ENCODE measurements around the gene LTK. TPM values are rescaled to one million over a fixed set of nuclear protein-coding genes. Genes with fewer than 3 reads are reported as not detected.

The LTK gene
- total and polyA plus RNA-seq, 4 donors = 1.3 to 10.6 (median 6.0) TPM

DNA sequence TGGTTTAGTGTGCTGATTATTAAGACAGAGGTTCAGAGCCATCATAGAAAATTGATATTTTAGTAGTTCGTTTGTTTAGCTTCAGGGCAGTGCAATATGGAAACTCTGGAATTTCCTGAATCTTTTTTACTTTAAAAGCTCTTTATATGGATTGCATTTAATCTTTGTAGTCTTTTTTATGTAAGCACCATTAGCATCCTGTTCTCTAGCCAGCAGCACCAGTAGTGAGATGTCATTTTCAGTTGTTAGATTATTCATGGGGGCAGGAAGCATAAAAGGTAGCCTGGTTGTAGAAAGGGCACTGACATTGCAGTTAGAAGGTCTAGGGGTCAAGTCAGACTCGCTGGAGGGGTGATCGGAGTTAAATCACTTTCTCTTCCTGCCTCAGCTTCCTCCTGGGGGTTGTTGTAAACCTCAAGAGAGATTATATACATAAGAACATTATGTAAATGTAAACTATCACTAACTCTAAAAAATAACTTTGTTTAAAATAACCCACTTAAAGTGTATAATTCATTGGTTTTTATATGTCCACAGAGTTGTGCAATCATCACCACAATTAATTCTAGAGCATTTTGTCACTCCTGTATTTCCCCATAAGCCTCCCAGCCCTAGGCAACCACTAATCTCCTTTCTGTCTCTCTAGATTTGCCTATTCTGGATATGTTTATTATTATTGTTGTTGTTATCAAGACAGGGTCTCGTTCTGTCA lies 51.4 kb downstream of the LTK start:
- H3K9ac ChIP-seq (ENCODE audit: insufficient read depth in 1 of 2, low read length in 2 of 2) = no peak overlapping the region
- H3K4me3 ChIP-seq = no peak overlapping the region
- H3K36me3 ChIP-seq (ENCODE audit: control insufficient read depth in 4 of 4, insufficient read depth in 4 of 4, low read length in 4 of 4) = peaks cover 21 to 35% (median 29%) of the 10 kb centered on the region in 4 donors
- WGBS, 2 donors = 55 to 64% methylated on average over 4 of the region's 4 CpGs
- no peak overlapping the region for H3K27ac ChIP-seq (ENCODE audit: low read depth in 1 of 2, low read length in 1 of 2)
- peaks cover 0 to 1% (median 0%) of the 10 kb centered on the region in 5 donors for H3K4me1 ChIP-seq (ENCODE audit: control insufficient read depth in 5 of 5, insufficient read depth in 5 of 5, low read length in 5 of 5)
- no peak for ATAC-seq (ENCODE audit: insufficient read depth, low FRiP score)
- H3K27me3 ChIP-seq (ENCODE audit: control insufficient read depth in 3 of 3, insufficient read depth in 3 of 3, low read length in 2 of 3) = no peaks in the 10 kb centered on the region
- no peak for DNase-seq
- H3K9me3 ChIP-seq (ENCODE audit: control insufficient read depth in 4 of 4, insufficient read depth in 3 of 4, low read length in 3 of 4) = no peaks in the 10 kb centered on the region
- TF ChIP-seq, protein P1, sequence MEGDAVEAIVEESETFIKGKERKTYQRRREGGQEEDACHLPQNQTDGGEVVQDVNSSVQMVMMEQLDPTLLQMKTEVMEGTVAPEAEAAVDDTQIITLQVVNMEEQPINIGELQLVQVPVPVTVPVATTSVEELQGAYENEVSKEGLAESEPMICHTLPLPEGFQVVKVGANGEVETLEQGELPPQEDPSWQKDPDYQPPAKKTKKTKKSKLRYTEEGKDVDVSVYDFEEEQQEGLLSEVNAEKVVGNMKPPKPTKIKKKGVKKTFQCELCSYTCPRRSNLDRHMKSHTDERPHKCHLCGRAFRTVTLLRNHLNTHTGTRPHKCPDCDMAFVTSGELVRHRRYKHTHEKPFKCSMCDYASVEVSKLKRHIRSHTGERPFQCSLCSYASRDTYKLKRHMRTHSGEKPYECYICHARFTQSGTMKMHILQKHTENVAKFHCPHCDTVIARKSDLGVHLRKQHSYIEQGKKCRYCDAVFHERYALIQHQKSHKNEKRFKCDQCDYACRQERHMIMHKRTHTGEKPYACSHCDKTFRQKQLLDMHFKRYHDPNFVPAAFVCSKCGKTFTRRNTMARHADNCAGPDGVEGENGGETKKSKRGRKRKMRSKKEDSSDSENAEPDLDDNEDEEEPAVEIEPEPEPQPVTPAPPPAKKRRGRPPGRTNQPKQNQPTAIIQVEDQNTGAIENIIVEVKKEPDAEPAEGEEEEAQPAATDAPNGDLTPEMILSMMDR (IDR thresholded peaks at IDR 0.05; ENCODE audit: control extremely low read depth, extremely low read depth) = no peak

Other genes with a start within 250 kb of the LTK start
- gene OIP5, start 181.2 kb downstream of the LTK start, total RNA-seq = 1 to 10 TPM in 1 of 2 donors, under 1 TPM in 1; 0.71 to 1.5 TPM
- gene OIP5, start 181.2 kb downstream of the LTK start, polyA plus RNA-seq = 1 to 10 TPM in 1 of 2 donors, under 1 TPM in 1; 0.47 to 1.2 TPM
- 10 to 100 TPM in 1 of 2 donors, 1 to 10 TPM in 1; 6.5 to 24.1 TPM for gene NUSAP1, start 180.9 kb downstream of the LTK start, total RNA-seq
- 1 to 10 TPM; 3.7 to 6.5 TPM for gene NUSAP1, start 180.9 kb downstream of the LTK start, polyA plus RNA-seq
- 10 to 100 TPM; 13.6 to 15.2 TPM for gene NDUFAF1, start 111.3 kb downstream of the LTK start, total RNA-seq
- gene NDUFAF1, start 111.3 kb downstream of the LTK start, polyA plus RNA-seq = 10 to 100 TPM; 13.6 to 19.8 TPM
- gene RTF1, start 96.7 kb downstream of the LTK start, total RNA-seq = 10 to 100 TPM; 22.5 to 38.6 TPM
- 10 to 100 TPM; 14.4 to 16.3 TPM for gene RTF1, start 96.7 kb downstream of the LTK start, polyA plus RNA-seq
- gene ITPKA, start 20.0 kb downstream of the LTK start, total RNA-seq = 1 to 10 TPM; 1.9 TPM
- under 1 TPM; 0.35 to 0.57 TPM for gene ITPKA, start 20.0 kb downstream of the LTK start, polyA plus RNA-seq
- gene RPAP1, start 30.4 kb upstream of the LTK start, total RNA-seq = 10 to 100 TPM; 23.0 to 37.4 TPM
- gene RPAP1, start 30.4 kb upstream of the LTK start, polyA plus RNA-seq = 10 to 100 TPM; 10.4 TPM
- 10 to 100 TPM; 13.8 to 17.9 TPM for gene TYRO3, start 45.4 kb upstream of the LTK start, total RNA-seq
- 10 to 100 TPM in 1 of 2 donors, 1 to 10 TPM in 1; 4.2 to 11.5 TPM for gene TYRO3, start 45.4 kb upstream of the LTK start, polyA plus RNA-seq
- gene MGA, start 146.6 kb upstream of the LTK start, total RNA-seq = 10 to 100 TPM; 23.7 to 86.2 TPM
- 1 to 10 TPM; 2.7 to 4.6 TPM for gene MGA, start 146.6 kb upstream of the LTK start, polyA plus RNA-seq

Data from lung (tissue), 12 donors.